ENCODE measurements around the gene SNTG2. TPM values are rescaled to one million over a fixed set of nuclear protein-coding genes. Genes with fewer than 3 reads are reported as not detected.

SNTG2 gene
- total RNA-seq, 2 donors from 2014 or later: 0.72 to 1.0 TPM

- no peaks in the 10 kb centered on the region for H3K36me3 ChIP-seq
- intact Hi-C loops (cut with DNase I): no loop called here
- TF ChIP-seq CTCF (IDR thresholded peaks at IDR 0.05): no peak
- H3K4me1 ChIP-seq: no peaks in the 10 kb centered on the region
- no peak overlapping the region for H3K9ac ChIP-seq (ENCODE audit: low read depth in 2 of 2, low read length in 2 of 2)
- no peak overlapping the region for H3K27ac ChIP-seq
- H3K4me3 ChIP-seq: no peak overlapping the region
- no peak for DNase-seq
- no peaks in the 10 kb centered on the region for H3K27me3 ChIP-seq
- H3K9me3 ChIP-seq: no peaks in the 10 kb centered on the region
Measured at GRCh38 chr2:1026141-1026540, 75.5 kb downstream of the SNTG2 start.

GRCh38 chr2:1028831-1029230, 78.2 kb downstream of the SNTG2 start:
- no peak for TF ChIP-seq CTCF (IDR thresholded peaks at IDR 0.05)
- intact Hi-C loops (cut with DNase I): no loop called here
- H3K9ac ChIP-seq (ENCODE audit: low read depth in 2 of 2, low read length in 2 of 2): no peak overlapping the region
- H3K4me3 ChIP-seq: no peak overlapping the region
- DNase-seq: no peak
- H3K27ac ChIP-seq: no peak overlapping the region
- no peaks in the 10 kb centered on the region for H3K36me3 ChIP-seq
- H3K9me3 ChIP-seq: no peaks in the 10 kb centered on the region
- H3K27me3 ChIP-seq: no peaks in the 10 kb centered on the region
- H3K4me1 ChIP-seq: no peaks in the 10 kb centered on the region

- Histone ChIP-seq H3K4me3 (no peak overlapping the region), H3K4me1 (no peaks in the 10 kb centered on the region), H3K27me3 (no peaks in the 10 kb centered on the region), H3K9ac (ENCODE audit: low read depth in 2 of 2, low read length in 2 of 2) (no peak overlapping the region), H3K9me3 (no peaks in the 10 kb centered on the region), H3K27ac (no peak overlapping the region), H3K36me3 (no peaks in the 10 kb centered on the region)
- DNase-seq: no peak
- intact Hi-C loops (cut with DNase I): no loop called here
- no peak for TF ChIP-seq CTCF (IDR thresholded peaks at IDR 0.05)
Measured at GRCh38 chr2:1032030-1032429, 81.4 kb downstream of the SNTG2 start.

GRCh38 chr2:1033069-1033468, 82.4 kb downstream of the SNTG2 start:
- no peak for TF ChIP-seq CTCF (IDR thresholded peaks at IDR 0.05)
- H3K27ac ChIP-seq: no peak overlapping the region
- H3K4me3 ChIP-seq: no peak overlapping the region
- H3K9me3 ChIP-seq: no peaks in the 10 kb centered on the region
- DNase-seq: no peak
- intact Hi-C loops (cut with DNase I): no loop called here
- no peaks in the 10 kb centered on the region for H3K36me3 ChIP-seq
- no peaks in the 10 kb centered on the region for H3K4me1 ChIP-seq
- no peaks in the 10 kb centered on the region for H3K27me3 ChIP-seq
- H3K9ac ChIP-seq (ENCODE audit: low read depth in 2 of 2, low read length in 2 of 2): no peak overlapping the region

- no peak for TF ChIP-seq CTCF (IDR thresholded peaks at IDR 0.05)
- Histone ChIP-seq H3K4me1 (no peaks in the 10 kb centered on the region), H3K36me3 (no peaks in the 10 kb centered on the region), H3K9ac (ENCODE audit: low read depth in 2 of 2, low read length in 2 of 2) (no peak overlapping the region), H3K9me3 (no peaks in the 10 kb centered on the region), H3K4me3 (no peak overlapping the region), H3K27ac (no peak overlapping the region), H3K27me3 (no peaks in the 10 kb centered on the region)
- no peak for DNase-seq
- intact Hi-C loops (cut with DNase I): no loop called here
Measured at GRCh38 chr2:1037066-1037465, 86.4 kb downstream of the SNTG2 start.

GRCh38 chr2:1039549-1039948, 88.9 kb downstream of the SNTG2 start:
- H3K27ac ChIP-seq: no peak overlapping the region
- H3K36me3 ChIP-seq: no peaks in the 10 kb centered on the region
- H3K27me3 ChIP-seq: no peaks in the 10 kb centered on the region
- H3K4me1 ChIP-seq: no peaks in the 10 kb centered on the region
- DNase-seq: no peak
- intact Hi-C loops (cut with DNase I): no loop called here
- no peaks in the 10 kb centered on the region for H3K9me3 ChIP-seq
- no peak for TF ChIP-seq CTCF (IDR thresholded peaks at IDR 0.05)
- no peak overlapping the region for H3K4me3 ChIP-seq
- H3K9ac ChIP-seq (ENCODE audit: low read depth in 2 of 2, low read length in 2 of 2): no peak overlapping the region
